ENCODE measurements around the gene IYD.

Gene IYD

GRCh38 chr6:150395388-150396009 is 26.7 kb downstream of the IYD start:
- DNase-seq = peak; percentile 32

DNA sequence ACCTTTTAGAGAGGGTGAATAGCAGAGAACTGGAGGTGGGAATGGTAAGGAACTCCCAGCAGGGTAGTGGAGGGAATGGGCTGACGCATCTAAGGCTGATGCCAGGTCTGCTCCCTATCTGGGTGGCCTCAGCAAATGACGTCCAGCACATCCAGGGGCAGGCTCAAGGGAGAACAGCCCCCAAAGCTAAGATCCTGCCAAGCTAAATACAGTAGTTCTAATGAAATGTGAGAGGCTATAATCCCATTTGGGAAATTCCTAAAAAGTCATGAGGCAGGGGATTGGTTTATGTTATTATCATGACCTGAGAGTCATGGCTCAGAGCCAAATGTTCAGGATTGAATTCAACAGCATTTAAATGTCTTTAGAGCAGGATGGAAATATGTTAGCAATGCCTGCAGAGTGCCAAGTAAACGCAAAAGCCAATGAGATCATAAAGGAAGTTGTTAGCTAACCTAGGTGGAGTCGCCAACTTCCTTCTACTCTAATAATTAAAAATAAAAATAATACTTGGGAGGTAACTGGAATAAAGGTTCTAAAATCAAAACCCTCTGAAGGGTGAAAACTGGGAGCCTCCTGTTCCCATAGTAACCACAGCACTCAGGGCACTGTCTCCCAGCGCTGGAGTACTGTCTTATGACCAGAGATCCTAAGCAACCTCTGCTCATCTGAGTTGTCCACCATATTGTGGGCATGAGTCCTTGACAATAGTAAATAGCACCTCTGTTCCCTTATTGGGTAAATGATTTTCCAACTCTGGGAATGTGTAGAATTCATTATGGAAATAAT is 34.8 kb downstream of the IYD start:
- no peak for DNase-seq

GRCh38 chr6:150406948-150407347 is 38.1 kb downstream of the IYD start:
- no peak for DNase-seq

DNA sequence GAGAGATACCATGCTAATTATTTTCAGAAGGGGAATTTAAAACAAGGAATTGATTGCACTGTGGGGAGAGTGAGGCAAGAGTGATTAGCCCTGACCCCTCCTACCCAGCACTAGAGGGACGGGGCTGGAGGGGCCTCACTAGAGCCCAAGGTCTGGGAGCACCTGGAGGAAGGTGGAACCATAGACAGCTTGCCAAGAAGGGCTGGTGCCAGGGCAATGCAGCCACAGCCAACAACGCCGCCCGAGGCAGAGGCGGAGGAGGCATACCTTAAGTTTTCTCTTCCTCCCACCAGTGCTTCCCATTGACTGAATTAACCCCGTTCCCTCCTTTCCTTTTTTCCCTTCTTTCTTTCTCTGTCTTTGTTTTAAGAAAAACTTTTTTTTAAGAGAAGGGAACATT is 40.0 kb downstream of the IYD start:
- DNase-seq = no peak

- no peak for DNase-seq
These were observed 40.8 kb downstream of the IYD start for GRCh38 chr6:150409576-150410066.

GRCh38 chr6:150410399-150410798 is 41.6 kb downstream of the IYD start:
- DNase-seq = no peak

DNA sequence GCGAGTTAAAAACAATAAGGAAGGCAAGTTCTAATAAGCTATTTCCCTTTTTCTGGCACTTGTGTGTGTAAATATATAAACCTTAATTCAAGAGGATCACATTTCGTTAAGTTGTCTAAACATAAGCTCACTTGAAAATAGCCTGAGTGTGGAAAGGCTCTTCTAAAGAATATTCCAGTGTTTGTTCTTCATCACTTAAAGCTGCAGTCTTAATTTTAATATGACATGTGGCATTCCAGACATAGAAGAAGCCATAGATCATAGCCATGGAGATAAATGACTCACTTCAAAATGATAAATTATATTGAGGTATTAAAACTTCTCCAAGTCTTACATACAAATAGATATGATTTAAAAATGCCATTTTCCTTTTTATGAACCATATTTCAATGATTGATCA is 42.1 kb downstream of the IYD start:
- DNase-seq = no peak

- DNase-seq = no peak
These were observed 43.4 kb downstream of the IYD start for GRCh38 chr6:150412221-150412620.

GRCh38 chr6:150413198-150413597 is 44.4 kb downstream of the IYD start:
- no peak for DNase-seq

GRCh38 chr6:150413781-150414281 is 45.0 kb downstream of the IYD start:
- no peak for DNase-seq

- DNase-seq = no peak
These were observed 47.3 kb downstream of the IYD start for GRCh38 chr6:150416128-150416527.

DNA sequence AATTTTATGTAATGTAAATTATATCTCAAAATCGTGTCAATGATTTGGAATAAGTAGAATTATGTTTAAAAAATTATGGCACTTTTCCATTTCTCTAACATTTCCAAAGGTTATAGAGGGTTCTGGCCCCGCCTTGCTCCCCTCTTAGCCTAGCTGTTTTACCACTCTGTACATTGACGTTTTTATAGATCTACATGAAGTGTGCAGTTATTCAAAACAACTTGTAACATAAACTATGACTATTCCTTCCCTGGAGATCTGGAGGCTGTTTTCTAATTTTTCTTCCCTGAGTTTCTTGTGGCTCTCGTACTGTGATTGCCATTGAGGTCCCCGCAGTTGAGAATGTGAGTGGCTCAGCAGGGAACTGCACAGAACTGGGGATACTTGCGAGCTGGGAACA is 48.4 kb downstream of the IYD start:
- no peak for DNase-seq

DNA sequence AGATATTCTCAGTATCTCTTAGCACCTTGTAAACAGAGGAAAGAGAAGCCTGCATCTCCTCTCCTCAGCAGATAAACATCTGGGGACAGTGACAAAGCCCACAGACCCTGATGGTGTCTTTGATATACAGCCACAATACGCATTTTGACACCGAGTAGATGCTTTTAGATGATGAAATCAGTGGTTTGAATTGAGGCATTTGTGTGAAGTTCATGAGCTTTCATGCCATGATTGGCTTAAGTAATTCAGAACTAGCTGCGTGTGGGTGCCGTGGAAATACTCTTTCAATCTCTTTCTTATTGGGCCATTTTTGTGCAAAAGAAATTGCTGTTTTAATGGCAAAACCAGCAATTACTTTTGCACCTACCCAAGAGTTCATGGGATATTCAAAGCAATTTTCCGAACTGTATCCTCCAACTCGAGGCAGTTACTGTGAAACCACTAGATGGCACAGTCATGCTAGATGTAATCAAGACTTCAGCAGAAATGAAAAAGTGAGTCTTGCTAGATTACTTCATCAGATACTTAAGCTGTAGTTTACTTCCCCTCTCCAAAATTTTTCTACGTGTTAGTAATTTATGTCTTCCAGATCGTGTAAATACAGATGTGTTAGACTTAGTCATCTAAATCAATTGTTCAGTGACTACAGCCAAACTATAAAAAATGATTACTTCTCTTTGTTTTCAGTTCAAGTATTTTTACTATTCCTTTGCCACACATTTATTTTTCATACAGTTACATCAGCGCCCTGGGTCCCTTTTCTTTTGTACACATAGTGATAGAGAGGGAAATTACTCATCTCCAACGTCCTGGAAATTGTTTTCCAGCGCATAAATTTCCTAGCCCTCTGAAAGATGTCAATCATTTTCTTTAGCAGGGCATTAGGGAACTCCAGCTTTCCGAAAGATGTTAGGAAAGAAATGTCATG is 49.4 kb downstream of the IYD start:
- peak; percentile 28 for DNase-seq

- DNase-seq = peak; percentile 61
These were observed 50.2 kb downstream of the IYD start for GRCh38 chr6:150418827-150419594.

- no peak for DNase-seq
These were observed 51.6 kb downstream of the IYD start for GRCh38 chr6:150420428-150420827.

- no peak for DNase-seq
These were observed 52.1 kb downstream of the IYD start for GRCh38 chr6:150420926-150421325.

DNA sequence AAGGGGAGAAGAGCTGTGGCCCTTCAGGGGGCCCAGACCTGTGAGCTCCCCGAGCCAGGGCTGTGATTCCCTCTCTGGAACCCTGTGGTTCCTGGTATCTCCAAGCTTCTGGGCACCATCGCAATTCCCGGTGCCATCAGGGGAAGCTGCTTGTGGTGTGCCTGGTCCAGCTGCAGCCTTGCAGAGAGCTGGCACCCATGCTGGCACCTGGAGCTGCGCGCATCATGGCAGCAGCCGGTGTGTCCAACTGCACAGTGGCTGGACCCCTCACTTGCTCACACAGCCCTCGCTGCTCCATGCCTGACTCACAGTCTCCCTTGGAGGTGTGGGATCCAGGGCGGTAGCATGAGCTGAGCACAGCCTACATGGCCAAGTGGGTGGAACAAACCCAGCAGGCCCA is 56.7 kb downstream of the IYD start:
- no peak for DNase-seq

GRCh38 chr6:150426198-150426597 is 57.4 kb downstream of the IYD start:
- no peak for DNase-seq

DNA sequence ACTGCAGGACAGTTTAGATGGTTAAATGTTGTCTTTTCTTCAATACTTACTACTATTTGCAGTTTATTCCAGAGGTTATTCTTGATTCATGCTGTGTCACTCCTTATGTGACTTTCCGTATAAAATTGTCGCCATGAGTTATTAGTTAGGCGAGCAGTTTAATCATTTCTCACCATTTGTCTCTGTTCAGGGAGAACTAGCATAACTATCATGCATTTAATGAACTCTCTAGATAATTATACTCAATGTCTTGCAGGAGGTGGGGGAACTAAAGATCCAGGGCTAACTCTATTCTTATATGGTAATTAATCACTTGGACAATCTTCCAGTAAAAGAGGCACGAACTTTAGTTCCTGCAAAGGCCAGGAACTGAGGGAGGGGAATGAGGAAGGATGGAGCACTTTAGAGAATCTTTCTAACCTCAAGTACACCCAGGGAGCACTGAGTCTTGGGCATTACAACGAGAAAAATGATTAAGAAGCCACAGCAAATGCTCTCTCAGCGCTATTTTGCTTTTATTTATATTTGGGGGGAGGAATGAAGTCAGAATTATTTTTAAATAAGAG is 58.3 kb downstream of the IYD start:
- DNase-seq = no peak

GRCh38 chr6:150427843-150428242 is 59.0 kb downstream of the IYD start:
- no peak for DNase-seq

GRCh38 chr6:150430815-150431214 is 62.0 kb downstream of the IYD start:
- no peak for DNase-seq

DNA sequence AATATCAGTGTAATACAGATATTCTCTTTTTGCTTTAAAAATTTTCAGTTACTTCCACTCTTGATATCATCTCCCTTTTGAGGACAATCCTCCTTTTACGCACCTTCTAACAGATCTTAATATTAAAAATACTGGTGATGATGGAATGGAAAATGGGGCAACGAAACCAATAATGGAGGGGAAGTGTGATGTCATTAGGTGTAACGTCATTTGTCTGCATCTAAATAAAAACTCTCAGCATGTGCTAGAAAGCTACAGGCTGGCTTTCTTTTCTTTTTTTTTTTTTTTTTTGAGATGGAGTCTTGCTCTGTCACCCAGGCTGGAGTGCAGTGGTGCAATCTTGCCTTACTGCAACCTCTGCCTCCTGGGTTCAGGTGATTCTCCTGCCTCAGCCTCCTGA is 66.5 kb downstream of the IYD start:
- DNase-seq = no peak
